GDM1 (cell line): ENCODE data around the gene DENND1A.
A peak's percentile ranks its signal among the peaks of the same experiment; 100 is the strongest.

Source experiments
- DNase-seq: peaks from one replicate; lab custom pipeline; 2025; lab: John Stamatoyannopoulos, UW

Gene DENND1A

DNA sequence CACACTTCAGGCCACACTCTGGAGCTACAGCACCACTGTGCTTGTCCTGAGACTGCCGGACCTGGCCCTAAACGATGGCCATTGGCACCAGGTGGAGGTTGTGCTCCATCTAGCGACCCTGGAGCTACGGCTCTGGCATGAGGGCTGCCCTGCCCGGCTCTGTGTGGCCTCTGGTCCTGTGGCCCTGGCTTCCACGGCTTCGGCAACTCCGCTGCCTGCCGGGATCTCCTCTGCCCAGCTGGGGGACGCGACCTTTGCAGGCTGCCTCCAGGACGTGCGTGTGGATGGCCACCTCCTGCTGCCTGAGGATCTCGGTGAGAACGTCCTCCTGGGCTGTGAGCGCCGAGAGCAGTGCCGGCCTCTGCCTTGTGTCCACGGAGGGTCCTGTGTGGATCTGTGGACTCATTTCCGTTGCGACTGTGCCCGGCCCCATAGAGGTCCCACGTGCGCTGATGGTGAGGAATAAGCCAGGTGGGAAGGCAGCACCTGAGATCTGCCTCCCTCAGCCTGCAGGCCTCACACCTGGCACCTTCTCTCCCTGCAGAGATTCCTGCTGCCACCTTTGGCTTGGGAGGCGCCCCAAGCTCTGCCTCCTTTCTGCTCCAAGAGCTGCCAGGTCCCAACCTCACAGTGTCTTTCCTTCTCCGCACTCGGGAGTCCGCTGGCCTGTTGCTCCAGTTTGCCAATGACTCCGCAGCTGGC, 559.2 kb downstream of the DENND1A start:
- DNase-seq, result no peak

DNA sequence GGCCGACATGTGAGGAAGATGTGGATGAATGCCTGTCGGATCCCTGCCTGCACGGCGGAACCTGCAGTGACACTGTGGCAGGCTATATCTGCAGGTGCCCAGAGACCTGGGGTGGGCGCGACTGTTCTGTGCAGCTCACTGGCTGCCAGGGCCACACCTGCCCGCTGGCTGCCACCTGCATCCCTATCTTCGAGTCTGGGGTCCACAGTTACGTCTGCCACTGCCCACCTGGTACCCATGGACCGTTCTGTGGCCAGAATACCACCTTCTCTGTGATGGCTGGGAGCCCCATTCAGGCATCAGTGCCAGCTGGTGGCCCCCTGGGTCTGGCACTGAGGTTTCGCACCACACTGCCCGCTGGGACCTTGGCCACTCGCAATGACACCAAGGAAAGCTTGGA, 559.8 kb downstream of the DENND1A start:
- DNase-seq, result no peak

GRCh38 chr9:123369296-123369695, 560.6 kb downstream of the DENND1A start:
- no peak for DNase-seq

DNA sequence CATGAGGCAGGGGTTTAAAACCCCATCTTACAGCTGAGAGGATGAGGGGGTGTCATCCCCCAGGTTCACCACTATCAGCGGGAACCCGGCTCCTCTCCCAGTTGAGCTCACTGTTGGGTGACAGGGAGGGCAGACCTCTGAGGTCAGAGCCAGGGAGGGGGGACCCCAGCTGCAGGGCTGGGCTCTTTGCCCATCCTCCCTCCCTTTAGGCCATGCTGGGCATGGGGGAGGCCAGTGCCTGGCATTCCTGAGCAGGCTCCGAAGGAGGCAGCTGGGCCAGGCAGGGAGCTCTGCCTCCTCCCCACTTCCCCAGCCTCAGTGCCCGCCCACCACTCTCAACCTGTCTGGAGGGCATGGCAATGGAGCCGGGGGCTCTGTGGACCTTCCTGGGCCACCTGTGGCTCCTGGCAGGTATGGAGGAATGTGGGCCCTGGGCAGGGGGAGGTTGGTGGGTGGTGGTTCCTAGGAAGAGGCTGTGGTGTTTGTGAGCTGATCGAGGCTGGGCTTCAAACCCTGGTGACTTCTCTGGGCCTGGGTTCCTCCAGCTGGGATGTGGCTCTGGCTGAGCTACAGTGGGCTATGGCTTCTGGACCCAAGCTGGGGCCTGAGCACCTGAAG, 561.3 kb downstream of the DENND1A start:
- DNase-seq, result no peak

DNA sequence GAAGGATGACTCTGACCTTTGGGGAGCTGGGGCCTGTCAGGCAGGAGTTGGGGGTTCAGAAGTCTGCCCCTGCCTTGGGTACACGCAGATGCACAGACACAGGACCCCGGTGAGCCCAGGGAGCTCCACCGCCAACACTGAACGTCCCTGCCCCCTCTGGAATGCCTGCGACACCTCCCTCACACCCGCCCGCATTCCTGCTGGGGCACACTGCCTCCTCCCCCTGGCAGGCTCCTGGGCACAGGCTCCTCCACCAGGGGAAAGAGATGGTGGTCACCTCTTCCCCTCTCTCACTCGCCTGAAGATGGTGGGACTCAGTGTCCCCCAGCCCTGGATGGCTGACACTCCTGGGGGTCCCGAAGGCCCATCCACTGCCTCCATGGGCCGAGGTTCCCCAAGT, 561.9 kb downstream of the DENND1A start:
- DNase-seq, result no peak

DNA sequence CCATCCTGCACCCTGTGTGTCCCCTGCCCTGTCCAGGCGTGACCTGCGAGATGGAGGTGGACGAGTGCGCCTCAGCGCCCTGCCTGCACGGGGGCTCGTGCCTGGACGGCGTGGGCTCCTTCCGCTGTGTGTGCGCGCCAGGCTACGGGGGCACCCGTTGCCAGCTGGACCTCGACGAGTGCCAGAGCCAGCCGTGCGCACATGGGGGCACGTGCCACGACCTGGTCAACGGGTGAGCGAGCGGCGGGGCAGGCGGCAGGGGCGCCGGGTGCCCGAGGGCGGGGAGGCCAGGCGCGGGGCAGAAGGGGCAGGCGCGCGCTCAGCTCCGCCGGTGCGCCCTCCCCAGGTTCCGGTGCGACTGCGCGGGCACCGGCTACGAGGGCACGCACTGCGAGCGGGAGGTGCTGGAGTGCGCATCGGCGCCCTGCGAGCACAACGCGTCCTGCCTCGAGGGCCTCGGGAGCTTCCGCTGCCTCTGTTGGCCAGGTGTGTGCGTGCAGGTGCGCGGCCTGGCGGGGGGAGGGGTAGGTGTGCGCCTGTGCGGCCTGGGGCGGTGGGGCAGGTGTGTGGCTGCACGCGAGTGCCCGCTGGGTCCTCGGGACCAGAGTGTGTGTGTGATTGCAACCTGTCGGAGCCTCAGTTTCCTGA, 563.9 kb downstream of the DENND1A start:
- no peak for DNase-seq

- DNase-seq, result no peak
Measured at GRCh38 chr9:123365287-123365880, 564.5 kb downstream of the DENND1A start.

DNA sequence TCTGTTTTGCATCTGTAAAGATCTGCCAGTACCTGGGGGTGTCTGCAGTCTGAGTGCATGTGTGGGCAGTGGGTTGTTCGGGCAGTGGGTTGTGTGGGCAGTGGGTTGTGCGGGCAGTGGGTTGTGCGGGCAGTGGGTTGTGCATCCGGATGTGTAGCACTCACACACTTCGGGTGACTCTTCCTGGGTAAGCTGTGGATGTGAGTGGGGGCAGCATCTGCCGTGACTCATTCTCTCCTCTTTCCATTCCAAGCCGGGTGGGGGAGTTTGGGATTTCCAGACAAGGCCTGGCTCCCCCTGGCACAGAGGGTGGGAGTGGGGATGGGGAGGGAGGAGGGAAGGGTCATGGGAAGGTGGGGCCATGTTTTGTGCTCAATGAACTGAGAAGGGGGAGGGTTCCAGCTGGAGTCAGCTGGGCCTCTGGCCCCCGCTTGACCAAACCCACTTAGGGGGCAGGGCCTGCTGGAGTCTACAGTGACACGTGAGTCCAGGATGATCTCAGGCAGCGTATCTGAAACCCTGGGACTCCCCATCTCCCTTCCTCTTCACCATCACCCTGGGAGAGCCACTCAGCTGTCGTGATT, 565.6 kb downstream of the DENND1A start:
- no peak for DNase-seq

GRCh38 chr9:123362856-123363255, 567.1 kb downstream of the DENND1A start:
- no peak for DNase-seq

- DNase-seq, result no peak
Measured at GRCh38 chr9:123361731-123362510, 568.0 kb downstream of the DENND1A start.

DNA sequence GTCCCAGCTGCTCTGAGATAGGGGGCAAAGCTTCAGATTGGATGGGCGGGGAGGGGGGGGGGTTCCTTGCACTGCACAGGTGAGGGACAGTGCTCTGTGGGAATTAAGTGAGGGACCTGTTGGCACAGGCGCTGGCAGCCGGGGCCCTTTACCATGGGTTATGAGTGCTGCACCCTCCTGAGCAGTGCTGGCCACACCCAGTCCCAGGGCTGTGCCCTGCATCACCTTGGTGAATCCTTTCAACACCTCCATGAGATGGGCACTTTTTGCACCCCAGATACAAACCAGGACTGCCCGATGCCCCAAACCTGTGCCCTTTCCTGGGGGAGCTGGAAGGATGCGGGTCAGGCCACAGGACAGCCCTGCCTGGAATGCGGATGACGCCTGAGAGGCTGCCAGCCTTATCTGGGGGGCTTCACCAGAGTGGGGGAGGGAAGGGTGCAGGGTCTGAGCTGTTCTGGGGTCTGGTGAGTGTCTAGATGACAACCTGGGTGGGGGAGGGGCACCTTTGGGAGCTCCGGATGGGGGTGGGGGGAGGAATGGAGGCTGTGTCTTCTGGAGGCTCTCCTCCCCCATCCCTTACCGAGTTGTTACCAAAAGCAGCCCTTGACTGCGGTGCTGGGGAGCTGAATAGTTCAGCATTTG, 568.7 kb downstream of the DENND1A start:
- no peak for DNase-seq

- DNase-seq, result peak; percentile 51
Measured at GRCh38 chr9:123360161-123361085, 569.5 kb downstream of the DENND1A start.

- no peak for DNase-seq
Measured at GRCh38 chr9:123359546-123359945, 570.4 kb downstream of the DENND1A start.

DNA sequence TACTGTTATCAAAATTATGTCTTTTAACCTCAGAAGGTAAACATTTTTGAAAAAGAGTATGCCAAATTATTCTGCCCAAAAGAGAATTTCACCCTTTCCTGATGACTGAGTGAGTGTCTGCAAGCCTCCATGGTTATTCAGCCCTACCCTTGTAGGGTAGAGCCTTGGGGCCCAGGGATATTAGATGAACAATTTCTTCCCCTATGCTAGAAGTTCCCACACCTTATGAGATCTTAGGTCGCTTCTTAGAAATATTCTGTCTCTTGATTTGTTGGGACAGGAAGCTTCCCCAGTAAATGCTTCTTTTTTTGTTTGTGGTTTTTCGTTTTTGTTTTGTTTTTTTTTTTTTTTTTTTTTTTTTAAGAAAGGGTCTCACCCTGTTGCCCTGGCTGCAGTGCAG, 570.8 kb downstream of the DENND1A start:
- DNase-seq, result no peak

- no peak for DNase-seq
Measured at GRCh38 chr9:123358181-123358905, 571.6 kb downstream of the DENND1A start.

GRCh38 chr9:123357743-123358059, 572.2 kb downstream of the DENND1A start:
- DNase-seq, result no peak

DNA sequence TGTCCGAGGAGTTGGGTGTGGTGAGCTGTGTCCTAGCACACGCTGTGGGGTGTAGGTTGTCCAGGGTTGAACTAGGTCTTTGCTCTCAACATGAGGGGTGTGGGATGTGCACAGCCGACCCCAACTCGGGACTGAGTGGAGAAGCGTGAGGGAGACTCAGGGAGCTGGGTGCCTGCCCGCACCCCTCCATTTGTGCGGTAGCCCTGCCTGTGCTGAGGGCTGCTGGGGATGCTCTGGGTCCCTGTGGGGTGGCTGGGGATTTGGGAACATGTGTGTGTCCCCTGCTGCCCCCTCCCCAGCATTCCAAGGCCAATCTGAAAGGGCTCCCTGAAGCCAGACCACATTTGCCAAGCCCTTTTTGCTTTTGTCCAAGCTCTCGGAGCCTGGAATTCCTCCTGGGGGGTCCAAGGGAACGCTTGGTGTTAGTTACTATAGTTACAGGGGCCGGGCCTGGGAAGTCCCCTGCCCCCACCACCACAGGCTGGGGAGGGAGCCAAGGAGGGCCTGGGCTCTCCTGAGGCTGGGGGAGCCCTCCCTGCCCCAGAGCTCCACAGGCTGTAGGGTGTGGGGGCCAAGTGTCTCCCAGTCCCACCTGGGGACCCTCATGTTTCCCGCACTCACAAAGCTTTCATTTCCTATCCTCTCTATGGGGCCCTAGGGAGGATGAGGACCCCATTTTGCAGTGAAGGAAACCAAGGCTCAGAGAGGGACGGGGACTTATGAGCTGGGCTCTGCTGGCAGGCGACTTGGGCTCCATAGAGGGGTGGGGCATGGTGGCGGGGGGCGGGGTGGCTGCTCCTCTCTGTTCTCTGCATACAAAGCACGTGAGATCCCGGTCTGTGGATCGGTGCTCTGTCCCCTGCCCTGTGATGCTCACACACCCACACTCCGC, 572.8 kb downstream of the DENND1A start:
- DNase-seq, result no peak

DNA sequence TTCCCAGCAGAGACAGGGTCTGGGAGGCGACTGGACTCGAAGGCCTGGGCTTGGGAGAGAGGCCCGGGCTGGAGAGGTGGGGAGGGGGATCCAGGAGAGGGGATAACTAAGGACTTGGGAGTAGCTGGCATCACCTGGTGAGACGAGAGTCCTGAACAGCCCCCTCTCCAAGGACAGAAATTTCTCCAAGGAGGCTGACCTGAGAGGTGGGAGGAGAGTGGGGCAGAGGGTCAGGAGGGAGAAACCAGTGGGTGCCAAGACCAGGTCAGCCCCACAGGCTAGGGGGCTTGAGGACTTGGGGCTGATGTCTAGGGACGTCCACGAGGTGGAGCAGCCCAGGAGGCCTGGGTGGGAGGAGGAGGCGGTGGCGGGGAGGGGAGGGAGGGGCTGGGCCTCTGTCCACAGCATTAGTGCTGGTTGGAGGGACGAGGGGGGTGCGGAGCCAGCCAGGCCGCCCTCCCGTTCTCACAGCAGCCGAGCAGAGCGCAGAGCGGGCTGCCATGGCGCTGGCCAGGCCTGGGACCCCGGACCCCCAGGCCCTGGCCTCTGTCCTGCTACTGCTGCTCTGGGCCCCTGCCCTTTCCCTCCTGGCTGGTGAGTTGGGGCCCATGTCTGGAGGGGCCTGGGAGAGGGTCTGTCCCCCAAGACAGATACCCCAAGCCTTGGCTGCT, 574.0 kb downstream of the DENND1A start, which contains the start of gene CRB2:
TSS of gene CRB2 (plus strand) at position 437 of the 671 bp plus-strand sequence. CDS start at position 501, 64 bp downstream.
- no peak for DNase-seq
